ENCODE results near the gene SLC22A23. TPM values are rescaled to one million over a fixed set of nuclear protein-coding genes. Genes with fewer than 3 reads are reported as not detected.

SLC22A23 gene
- total RNA-seq, 1 donor from 2014 or later = 0.95 TPM

- Mint-ChIP-seq H3K27ac (no peak overlapping the region), H3K36me3 (ENCODE audit: low read depth) (no peaks in the 10 kb centered on the region), H3K27me3 (peaks cover 10% of the 10 kb centered on the region), H3K4me1 (peaks cover 5% of the 10 kb centered on the region), H3K9me3 (no peaks in the 10 kb centered on the region), H3K4me3 (no peak overlapping the region)
- no peak for ATAC-seq (ENCODE audit: low read depth)
- POLR2A ChIA-PET = no interaction called here
- intact Hi-C loops (cut with micrococcal nuclease) = no loop called here
- no peak for DNase-seq
- CTCF ChIA-PET = no interaction called here
- TF ChIP-seq CTCF (IDR thresholded peaks at IDR 0.05) = no peak
Observed at GRCh38 chr6:3327403-3327802, 129.4 kb downstream of the SLC22A23 start.

GRCh38 chr6:3326981-3327380, 129.9 kb downstream of the SLC22A23 start:
- H3K4me1 Mint-ChIP-seq = peaks cover 5% of the 10 kb centered on the region
- ChIA-PET CTCF (no interaction called here), POLR2A (no interaction called here)
- no peak for TF ChIP-seq CTCF (IDR thresholded peaks at IDR 0.05)
- no peaks in the 10 kb centered on the region for H3K9me3 Mint-ChIP-seq
- no peak for DNase-seq
- H3K36me3 Mint-ChIP-seq (ENCODE audit: low read depth) = no peaks in the 10 kb centered on the region
- intact Hi-C loops (cut with micrococcal nuclease) = no loop called here
- no peak for ATAC-seq (ENCODE audit: low read depth)
- peaks cover 10% of the 10 kb centered on the region for H3K27me3 Mint-ChIP-seq
- no peak overlapping the region for H3K4me3 Mint-ChIP-seq
- H3K27ac Mint-ChIP-seq = no peak overlapping the region

- Mint-ChIP-seq H3K4me3 (no peak overlapping the region), H3K27me3 (peaks cover 10% of the 10 kb centered on the region), H3K36me3 (ENCODE audit: low read depth) (no peaks in the 10 kb centered on the region), H3K4me1 (peaks cover 5% of the 10 kb centered on the region), H3K9me3 (no peaks in the 10 kb centered on the region), H3K27ac (no peak overlapping the region)
- POLR2A ChIA-PET = no interaction called here
- intact Hi-C loops (cut with micrococcal nuclease) = no loop called here
- CTCF ChIA-PET = no interaction called here
- no peak for TF ChIP-seq CTCF (IDR thresholded peaks at IDR 0.05)
- DNase-seq (no peak), ATAC-seq (ENCODE audit: low read depth) (no peak)
Observed at GRCh38 chr6:3326184-3326971, 130.5 kb downstream of the SLC22A23 start.

GRCh38 chr6:3325210-3325609, 131.6 kb downstream of the SLC22A23 start:
- Mint-ChIP-seq H3K27me3 (peaks cover 8% of the 10 kb centered on the region), H3K9me3 (no peaks in the 10 kb centered on the region), H3K4me1 (peaks cover 5% of the 10 kb centered on the region), H3K4me3 (no peak overlapping the region), H3K36me3 (ENCODE audit: low read depth) (no peaks in the 10 kb centered on the region), H3K27ac (no peak overlapping the region)
- DNase-seq (no peak), ATAC-seq (ENCODE audit: low read depth) (no peak)
- no peak for TF ChIP-seq CTCF (IDR thresholded peaks at IDR 0.05)
- CTCF ChIA-PET = interaction anchor here (1.7 kb wide), 1 partner anchor 86 kb away, joined by 5 read pairs; no protein-coding TSS in a partner anchor
- POLR2A ChIA-PET = no interaction called here
- intact Hi-C loops (cut with micrococcal nuclease) = no loop called here

GRCh38 chr6:3324262-3324942, 132.4 kb downstream of the SLC22A23 start:
- CTCF ChIA-PET = interaction anchor here (1.7 kb wide), 1 partner anchor 87 kb away, joined by 5 read pairs; no protein-coding TSS in a partner anchor
- ATAC-seq (ENCODE audit: low read depth) (peak; percentile 66), DNase-seq (no peak)
- Mint-ChIP-seq H3K4me3 (no peak overlapping the region), H3K36me3 (ENCODE audit: low read depth) (no peaks in the 10 kb centered on the region), H3K27ac (no peak overlapping the region), H3K9me3 (no peaks in the 10 kb centered on the region), H3K4me1 (peaks cover 5% of the 10 kb centered on the region), H3K27me3 (peaks cover 8% of the 10 kb centered on the region)
- POLR2A ChIA-PET = no interaction called here
- TF ChIP-seq CTCF (IDR thresholded peaks at IDR 0.05) = no peak
- intact Hi-C loops (cut with micrococcal nuclease) = no loop called here

Data from activated B cell treated with CpG ODN at 0.5 μM for 24 hours (primary cell).